HG03064 (cell line): ENCODE measurements around the gene ZC3H6.
"Not testable (repeated sequence)": the region's sequence is repeated elsewhere in the genome, so short reads cannot be mapped to it uniquely, and the experiment has no call there.

Experiments used
- ATAC-seq: cut with Tn5 transposase; IDR thresholded peaks from one replicate; pipeline ENCODE4 v1.9.1; 2021; ENCODE audit warnings: low read depth; ENCODE audit not compliant: unreplicated experiment

The ZC3H6 gene

DNA sequence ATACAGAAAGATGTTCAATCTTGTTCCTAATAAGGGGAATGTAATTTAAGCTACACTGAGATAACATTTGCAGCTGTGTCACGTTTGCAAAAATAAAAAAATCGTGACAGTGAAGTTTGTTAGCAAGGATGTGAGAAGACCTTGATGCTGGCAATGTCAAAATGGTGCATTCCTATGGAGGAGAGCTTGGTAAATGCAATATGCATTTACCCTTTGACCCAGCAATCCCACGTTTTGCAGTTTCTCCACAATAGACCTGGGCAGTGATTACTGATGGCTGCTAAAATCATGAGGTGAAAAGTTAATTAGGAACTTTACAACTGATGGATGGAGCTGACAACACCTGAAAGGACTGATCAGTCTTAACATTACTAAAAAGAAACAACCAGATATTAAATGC is 43.1 kb downstream of the ZC3H6 start:
- no peak for ATAC-seq

DNA sequence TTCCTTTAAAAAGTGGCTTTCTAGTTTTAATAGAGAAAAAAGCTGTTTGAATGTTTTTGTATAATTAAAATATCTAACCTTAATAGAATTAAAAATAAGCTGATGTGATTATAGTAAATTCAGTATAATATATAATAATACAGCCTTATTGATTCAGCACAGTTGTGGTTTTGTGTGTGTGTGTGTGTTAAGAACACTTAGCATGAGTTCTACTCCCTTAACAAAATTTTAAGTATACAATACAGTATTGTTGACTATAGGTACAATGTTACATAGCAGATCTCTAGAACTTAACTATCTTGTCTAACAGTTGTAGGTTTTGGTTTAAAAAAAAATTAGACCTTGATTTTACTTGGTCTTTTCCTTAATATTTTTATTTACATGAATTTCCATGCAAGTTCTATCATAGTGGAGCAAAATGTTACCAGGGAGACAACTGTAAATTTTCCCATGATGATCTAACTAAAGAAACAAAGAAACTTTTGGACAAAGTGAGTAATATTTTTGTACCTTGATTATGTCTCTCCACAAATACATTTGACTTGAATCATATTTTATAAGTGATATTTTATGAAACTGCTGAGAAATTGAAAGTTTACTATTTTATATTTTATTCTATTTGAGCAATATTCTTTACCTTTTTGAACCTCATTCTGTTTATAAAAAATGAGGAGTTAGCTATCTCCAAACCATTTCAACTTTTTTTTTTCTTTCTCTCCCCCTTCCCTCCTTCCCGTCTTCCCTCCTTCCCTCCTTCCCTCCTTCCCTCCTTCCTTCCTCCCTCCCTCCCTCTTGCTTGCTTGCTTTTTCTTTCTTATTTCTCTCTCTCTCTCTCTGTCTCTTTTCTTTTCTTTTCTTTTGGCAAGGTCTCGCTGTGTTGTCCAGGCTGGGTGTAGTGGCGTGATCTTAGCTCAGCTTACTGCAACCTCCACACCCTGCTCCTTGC is 46.3 kb downstream of the ZC3H6 start:
- ATAC-seq = no peak

DNA sequence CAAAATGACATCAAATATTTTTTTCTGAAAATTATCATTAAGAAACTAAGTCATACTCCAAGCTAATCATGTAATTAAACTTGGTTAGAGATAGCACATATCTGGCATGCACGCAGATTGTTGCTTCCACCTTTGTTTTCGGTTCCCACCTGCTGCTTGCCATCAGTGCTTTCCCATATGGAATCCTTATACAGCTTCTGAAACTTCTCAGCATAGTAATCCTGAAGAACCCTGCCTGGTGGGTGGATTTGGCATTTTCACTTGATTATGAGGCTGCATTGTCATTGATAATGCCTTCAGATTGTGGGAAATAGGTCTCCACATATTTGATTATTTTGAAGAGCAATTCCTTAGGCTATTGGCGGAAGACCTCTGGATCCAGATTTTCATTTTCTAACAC is 47.5 kb downstream of the ZC3H6 start:
- ATAC-seq = no peak

DNA sequence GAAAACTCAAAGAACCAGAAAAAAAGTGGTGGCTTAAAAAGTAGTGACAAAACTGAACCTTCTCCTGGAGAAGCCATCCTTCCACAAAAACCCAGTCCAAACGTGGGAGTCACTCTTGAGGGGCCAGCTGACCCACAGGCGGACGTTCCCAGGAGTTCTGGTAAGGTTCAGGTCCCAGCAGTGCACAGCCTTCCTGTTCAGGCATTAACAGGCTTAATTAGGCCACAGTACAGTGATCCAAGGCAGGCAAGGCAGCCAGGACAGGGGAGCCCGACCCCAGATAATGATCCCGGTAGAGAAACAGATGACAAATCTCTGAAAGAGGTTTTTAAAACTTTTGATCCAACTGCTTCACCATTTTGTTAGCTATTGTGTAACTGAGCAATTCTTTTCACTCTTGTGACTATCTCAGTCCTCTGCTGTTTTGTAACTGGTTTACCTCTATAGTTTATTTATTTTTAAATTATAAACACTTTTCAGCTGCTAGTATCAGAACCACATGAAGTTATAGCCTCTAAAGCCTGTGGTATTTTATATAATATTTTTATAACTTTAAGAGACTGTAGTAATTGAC is 56.8 kb downstream of the ZC3H6 start:
- no peak for ATAC-seq

DNA sequence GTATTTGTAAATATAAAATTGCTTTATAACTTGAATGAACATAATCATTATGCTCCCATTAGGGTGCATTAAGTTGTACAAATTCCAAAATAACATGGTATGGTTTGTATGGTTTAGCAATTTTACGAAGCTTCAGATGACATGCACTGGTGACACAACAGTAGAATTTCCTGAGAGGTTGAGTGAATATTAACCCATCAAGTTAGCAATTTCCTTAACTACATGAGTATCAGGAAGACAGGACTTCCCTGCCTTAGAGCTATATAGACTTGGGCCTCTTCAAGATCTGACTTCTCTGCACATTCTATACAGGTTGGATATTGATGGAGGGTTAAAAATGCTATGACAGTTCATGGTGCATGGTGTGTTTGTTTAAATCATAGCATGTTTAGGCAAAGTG is 60.2 kb downstream of the ZC3H6 start:
- no peak for ATAC-seq

DNA sequence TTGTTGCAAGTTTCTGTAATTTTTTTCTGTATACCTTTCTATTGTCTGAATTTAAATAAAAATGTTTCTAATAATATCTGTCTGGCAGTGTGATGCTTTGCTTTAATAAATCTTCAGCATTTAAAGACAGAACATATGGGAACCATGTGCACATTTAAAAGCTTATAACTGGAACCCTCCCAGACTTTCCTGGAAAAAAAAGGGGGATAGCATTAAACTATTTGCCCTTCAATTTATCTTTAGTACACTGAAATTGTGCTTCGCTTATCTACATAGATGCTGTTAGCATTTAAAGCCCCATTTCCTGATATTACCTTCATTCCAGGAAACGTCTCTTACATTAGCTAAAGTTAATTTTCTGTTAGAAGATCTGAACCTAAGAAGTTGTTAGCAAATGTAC is 64.6 kb downstream of the ZC3H6 start:
- ATAC-seq = no peak

DNA sequence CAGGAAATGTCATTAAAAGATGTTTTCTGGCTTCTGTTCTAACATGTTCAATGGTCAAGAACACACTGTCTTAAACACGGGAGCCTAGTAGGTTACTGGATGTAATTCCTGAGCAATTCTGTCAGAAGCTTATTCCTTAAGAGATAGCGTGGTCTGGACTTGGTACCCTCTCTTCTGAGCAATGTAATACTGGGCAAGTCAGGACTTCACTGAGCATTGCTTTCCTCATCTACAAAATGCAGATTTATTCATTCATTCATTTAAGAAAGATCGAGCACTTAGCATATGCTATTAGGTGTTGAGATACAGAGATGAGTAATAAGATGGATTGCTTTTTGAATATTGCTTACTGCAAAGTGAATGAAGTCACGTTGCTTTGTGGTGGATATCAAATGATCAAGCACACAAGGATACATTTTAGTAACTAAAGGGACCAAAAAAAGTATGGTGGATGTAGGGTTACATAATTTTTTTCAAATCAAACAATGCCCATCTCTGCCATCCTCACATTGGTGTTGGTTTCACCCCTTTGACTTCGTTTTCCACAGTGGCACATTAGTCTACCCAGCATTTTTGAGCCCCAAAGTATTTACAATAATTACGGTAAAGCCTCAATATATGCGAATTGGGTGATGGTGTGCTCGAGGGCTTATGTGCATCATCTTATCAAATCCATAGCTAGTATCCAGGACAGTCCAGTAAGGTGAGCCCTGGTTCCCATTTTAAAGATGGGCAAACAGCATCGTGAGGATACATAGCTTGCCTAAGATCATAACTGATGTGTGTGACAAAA is 65.3 kb downstream of the ZC3H6 start:
- ATAC-seq = no peak

DNA sequence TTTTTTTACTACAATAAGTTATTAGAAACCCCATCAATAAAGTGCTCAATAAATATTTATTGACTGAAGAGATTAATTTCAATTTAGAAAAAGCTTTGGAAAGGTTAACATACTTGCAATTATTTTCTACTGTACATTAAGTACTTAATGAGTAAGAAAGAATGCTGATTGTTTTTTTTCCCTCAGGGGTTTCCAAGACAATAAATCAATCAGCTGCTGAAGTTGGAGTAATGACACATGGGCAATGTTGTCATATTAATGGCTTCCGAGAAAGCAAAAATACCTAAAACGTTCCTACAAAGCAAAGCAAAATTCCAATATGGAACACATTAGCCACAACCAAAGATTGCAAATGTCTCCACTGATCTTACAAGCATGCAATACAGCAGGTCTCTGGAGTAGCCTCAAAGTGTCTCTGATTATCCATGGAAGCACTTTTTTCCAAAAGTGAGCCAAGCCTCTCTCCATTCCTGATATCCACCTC is 66.7 kb downstream of the ZC3H6 start:
- no peak for ATAC-seq

DNA sequence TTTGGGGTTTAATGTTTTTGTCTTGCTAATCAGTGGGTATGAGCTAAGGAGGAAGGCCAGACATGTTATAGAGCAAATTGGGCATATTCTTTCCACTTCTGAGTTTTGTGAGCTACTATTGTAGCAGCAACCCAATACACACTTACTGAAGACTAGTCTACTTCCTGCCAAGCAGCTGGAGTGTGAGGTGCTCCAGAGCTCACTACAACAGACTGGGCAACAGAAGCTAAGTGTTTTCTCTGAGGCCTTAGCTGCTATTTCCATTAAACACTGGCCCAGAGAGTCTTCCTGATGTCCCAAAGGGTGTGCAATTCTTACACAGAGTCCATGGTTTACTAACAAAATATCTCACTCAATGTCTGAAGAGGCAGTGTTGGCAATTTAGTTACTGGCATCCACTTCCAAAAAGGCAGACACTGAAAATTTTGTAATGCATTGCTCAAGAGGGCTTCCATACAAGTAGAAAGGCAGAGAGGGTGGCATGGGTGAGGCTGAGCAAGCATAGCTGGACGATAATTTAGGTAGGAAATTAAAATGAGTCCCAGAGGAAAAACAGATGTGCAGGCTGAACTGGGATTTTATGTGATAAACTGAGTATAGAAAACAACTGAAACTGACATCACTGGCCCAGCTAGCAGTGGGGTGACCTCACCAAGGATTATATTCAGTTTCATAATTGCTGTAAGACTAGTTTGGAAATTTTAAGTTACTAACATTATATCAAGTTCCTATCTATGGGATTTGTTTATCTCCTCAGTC is 68.6 kb downstream of the ZC3H6 start:
- ATAC-seq = no peak

DNA sequence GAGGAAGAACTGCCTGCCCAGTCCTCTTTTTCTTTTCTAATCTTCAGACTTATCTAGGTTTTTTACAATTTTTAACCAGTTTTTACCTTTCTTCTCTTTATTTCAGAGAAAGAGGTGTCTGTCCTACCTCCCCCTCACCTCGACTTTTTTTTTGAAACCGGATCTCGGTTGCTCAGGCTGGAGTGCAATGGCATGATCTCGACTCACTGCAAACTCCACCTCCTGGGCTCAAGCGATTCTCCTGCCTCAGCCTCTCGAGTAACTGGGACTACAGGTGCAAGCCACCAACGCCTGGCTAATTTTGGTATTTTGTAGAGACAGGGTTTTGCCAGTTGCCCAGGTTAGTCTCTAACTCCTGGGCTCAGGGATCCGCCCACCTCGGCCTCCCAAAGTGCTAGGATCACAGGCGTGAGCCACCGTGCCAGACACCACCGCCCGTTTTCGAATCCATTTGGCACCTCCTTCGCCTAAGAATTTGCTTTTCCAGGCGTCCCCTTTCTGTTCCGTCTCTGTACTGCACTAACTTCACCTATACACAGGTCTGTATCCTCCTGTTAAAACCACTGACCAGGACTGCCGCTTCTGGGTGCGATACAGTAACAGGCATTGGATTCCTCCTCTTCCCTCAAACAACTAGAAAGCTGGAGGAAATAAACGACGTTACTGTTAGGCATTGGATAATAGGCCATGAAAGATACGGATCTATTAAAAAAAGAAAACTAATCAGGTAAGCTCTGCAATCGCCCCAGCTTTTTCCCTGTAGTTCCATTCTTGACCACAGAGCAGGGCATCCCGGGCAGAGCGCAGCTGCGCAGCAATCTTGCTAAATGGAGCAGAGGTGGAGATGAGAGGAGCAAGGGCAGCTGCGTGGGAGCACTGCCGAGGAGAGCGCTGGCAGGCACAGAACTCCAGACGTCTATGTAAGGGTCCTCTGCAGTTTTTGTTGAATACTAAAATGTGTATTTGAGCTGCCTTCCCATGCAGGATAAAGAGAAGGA is 69.9 kb downstream of the ZC3H6 start:
- ATAC-seq = no peak

DNA sequence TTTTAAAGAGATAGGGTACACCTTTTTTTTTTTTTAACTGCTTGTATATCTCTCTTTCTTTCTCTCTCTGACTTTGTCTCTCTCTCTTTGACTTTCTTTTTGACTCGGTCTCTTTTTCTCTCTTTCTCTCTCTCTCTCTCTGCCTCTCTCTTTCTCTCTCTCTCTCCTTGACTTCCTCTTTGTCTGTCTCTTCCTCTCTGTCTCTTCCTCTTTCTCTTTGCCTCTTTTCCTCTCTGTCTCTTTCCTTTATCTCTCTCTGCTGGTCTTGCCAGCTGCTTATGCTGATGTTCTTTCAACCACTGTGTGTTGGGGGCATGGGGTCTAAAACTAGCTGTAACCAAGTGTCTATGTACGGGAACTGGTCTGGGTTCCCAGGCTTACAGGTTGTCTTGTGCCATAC is 76.9 kb downstream of the ZC3H6 start:
- not testable (repeated sequence) for ATAC-seq

DNA sequence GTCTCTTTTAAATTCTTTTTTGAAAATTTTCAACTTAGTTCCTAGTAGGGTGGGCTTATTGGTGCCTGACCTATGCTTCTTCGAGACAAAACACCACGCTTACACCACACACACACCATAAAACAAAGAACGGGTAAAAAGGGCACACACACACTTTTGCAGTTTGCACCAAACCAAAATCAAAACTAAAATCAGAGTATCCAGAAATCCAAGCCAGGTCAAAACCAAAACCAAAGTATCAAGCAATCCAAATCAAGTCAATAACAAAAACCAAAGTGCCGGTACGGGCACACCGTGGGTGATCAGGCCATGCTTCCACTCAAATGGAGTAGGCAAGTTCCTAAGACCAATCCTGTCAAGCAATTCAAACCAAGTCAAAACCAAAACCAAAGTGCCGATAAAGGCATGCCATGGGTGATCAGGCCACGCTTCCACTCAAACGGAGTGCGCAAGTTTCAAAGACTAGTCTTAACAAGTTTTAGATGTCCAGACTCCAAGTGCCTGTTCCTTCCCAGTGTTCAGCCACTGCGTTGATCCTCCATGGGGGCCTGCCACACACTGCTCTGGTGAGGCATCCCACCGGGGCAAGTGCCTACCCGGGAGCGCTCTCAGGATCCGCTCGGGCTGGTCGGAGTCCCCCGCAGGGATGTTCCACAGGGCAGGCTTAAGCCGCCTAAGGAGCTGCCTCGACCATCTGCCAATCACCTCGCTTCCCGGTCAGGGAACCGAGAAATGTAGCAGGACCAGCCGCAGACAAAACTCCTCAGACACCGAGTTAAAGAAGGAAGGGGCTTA is 77.6 kb downstream of the ZC3H6 start:
- ATAC-seq = not testable (repeated sequence)

DNA sequence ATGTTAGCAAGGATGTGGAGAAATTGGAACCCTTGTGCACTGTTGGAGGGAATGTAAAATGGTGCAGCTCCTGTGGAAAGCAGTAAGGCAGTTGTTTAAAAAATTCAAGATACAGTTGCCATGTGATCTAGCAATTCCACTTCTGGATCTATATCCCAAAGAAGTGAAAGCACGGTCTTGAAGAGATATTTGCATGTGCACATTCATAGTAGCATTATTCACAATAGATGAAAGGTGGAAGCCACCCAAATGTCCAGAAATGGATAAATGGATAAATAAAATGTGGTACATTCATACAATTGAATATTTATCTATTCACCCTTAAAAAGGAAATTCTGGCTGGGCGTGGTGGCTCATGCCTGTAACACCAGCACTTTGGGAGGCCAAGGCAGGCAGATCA is 78.9 kb downstream of the ZC3H6 start:
- ATAC-seq = not testable (repeated sequence)

DNA sequence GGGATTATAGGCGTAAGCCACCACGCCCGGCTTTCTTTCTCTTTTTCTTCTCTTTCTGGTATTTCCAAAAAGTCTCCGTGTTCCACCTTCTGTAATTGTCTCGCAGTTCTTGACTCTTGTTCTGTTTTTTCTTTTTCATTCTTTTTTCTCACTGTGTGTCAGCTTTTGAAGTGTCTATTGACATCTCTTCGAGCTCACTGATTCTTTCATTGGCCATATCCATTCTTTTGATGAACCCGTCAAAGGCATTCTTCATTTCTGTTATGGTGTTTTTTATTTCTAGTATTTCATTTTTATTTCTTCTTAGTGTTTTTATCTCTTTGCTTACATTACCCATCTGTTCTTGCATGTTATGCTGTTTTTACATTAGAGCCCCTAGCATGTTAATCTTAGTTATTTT is 84.7 kb downstream of the ZC3H6 start:
- not testable (repeated sequence) for ATAC-seq
